ENCODE data around the gene FABP3. TPM values are rescaled to one million over a fixed set of nuclear protein-coding genes. Genes with fewer than 3 reads are reported as not detected.

The FABP3 gene
- total and polyA plus RNA-seq, 2 donors (not counting 3 experiments of a cell fraction or from before 2014, with no cell fraction given): 0.84 to 2.6 TPM

- no peak overlapping the region for H3K9ac ChIP-seq (replicated peaks; ENCODE audit: extremely low read depth, insufficient read depth, low read length)
- H3K9me1 ChIP-seq (replicated peaks; ENCODE audit: control insufficient read depth, extremely low read depth, insufficient read depth, low read length): no peaks in the 10 kb centered on the region
- no peak for FAIRE-seq
- H3K27me3 ChIP-seq (ENCODE audit: control insufficient read depth in 2 of 2, insufficient read depth in 2 of 2, low read length in 2 of 2): no peaks in the 10 kb centered on the region
- TF ChIP-seq EZH2 (IDR thresholded peaks at IDR 0.05; ENCODE audit: borderline replicate concordance, low read depth, low read length, severe bottlenecking) (no peak), MYC (IDR thresholded peaks at IDR 0.05; ENCODE audit: low read depth, low read length) (no peak), CTCF (IDR thresholded peaks at IDR 0.05; ENCODE audit: extremely low read depth in 1 of 2, insufficient read depth in 1 of 2, low read depth in 1 of 2, low read length in 2 of 2) (no peak), POLR2AphosphoS5 (IDR thresholded peaks at IDR 0.05; ENCODE audit: insufficient read depth, low read depth, low read length) (no peak), MAX (IDR thresholded peaks at IDR 0.05; ENCODE audit: insufficient read depth, insufficient read length) (no peak), GATA2 (IDR thresholded peaks at IDR 0.05; ENCODE audit: insufficient read depth, insufficient read length, low read depth, low read length) (no peak), POLR2A (IDR thresholded peaks at IDR 0.05; ENCODE audit: low read depth, low read length) (no peak), FOS (IDR thresholded peaks at IDR 0.05; ENCODE audit: borderline replicate concordance, insufficient read depth, low read length) (no peak)
- no peaks in the 10 kb centered on the region for H3K79me2 ChIP-seq (ENCODE audit: control insufficient read depth, insufficient read depth, low read length)
- intact Hi-C loops (cut with micrococcal nuclease) (no loop called here), dilution Hi-C loops (cut with MboI; ENCODE audit: extremely low pct_ligation_motif_present, low sequenced_read_pairs) (no loop called here)
- POLR2A ChIA-PET: no interaction called here
- no peak overlapping the region for H3K4me3 ChIP-seq (replicated peaks in 1 of 3; ENCODE audit: insufficient read depth in 1 of 3, low read depth in 1 of 3, low read length in 3 of 3)
- H4K20me1 ChIP-seq (replicated peaks; ENCODE audit: control insufficient read depth, extremely low read depth, insufficient read depth, low read length): no peaks in the 10 kb centered on the region
- no peaks in the 10 kb centered on the region for H3K9me3 ChIP-seq (replicated peaks; ENCODE audit: control insufficient read depth, insufficient read depth, low read length)
- no peak overlapping the region for H2AFZ ChIP-seq (ENCODE audit: low read depth, low read length)
- H3K27ac ChIP-seq (ENCODE audit: insufficient read depth, low read depth, low read length): no peak overlapping the region
- peaks cover 0 to 4% of the 10 kb centered on the region in 2 experiments for H3K36me3 ChIP-seq (ENCODE audit: control insufficient read depth in 2 of 2, extremely low read depth in 1 of 2, insufficient read depth in 2 of 2, low read length in 2 of 2)
- H3K4me2 ChIP-seq (ENCODE audit: insufficient read depth, low read length): no peak overlapping the region
- DNase-seq (ENCODE audit: low read depth, low spot score): no peak
- no TSS peak for BruUV-seq (replicated peaks)
- H3K4me1 ChIP-seq (ENCODE audit: control insufficient read depth, extremely low read depth, insufficient read depth, low read length): no peaks in the 10 kb centered on the region
- CTCF ChIA-PET: interaction anchor here (0.9 kb wide), 1 partner anchor 22 kb away, joined by 3 read pairs; the partner anchor contains the start of genes SNRNP40 and ZCCHC17
These were observed 54.7 kb downstream of the FABP3 start for GRCh38 chr1:31318146-31318545.
